Astrocyte of the cerebellum (primary cell): Measurements from ENCODE around the gene ANKHD1.

ENCODE experiments used
- DNase-seq: peaks from one replicate; pipeline ENCODE4 v3.0.0-alpha.2; 2011; ENCODE audit warnings: low read depth
- H3K4me3 ChIP-seq: 2 replicates; pipeline ENCODE4 v1.5.1; 2011; ENCODE audit warnings: mild to moderate bottlenecking, low read depth, low read length, moderate library complexity
- in situ Hi-C: cut with HindIII; loops from 2 replicates; pipeline ENCODE4 v1.10.0; 2017; ENCODE audit warnings: low sequenced_read_pairs
- TF ChIP-seq, protein P1 (sequence below): IDR thresholded peaks from 2 replicates; pipeline ENCODE4 v1.5.1; 2012; ENCODE audit warnings: low read length, low read depth, moderate library complexity, mild to moderate bottlenecking; ENCODE audit errors: missing control alignments

The ANKHD1 gene

DNA sequence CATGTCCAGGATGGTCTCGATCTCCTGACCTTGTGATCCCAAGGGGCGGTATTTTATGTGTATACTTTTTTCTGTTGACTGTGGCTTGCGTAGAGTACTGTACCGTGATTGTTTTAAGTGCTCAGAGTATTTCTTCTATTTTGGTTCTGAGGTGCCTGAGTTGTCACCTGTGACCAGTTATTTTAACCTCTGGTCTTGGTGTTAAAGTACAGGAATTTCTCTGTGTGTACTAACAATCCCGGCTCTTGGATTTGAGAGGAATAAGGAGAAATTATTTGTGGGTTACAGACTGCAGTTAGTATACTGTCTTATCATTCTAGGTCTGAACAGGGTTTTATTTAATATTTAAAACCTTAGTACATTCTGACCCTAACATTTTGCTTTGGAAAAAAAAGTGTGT is 2.0 kb downstream of the ANKHD1 start:
- DNase-seq: no peak
- in situ Hi-C loops: no loop called here
- peak overlapping the region; percentile 98 for H3K4me3 ChIP-seq

DNA sequence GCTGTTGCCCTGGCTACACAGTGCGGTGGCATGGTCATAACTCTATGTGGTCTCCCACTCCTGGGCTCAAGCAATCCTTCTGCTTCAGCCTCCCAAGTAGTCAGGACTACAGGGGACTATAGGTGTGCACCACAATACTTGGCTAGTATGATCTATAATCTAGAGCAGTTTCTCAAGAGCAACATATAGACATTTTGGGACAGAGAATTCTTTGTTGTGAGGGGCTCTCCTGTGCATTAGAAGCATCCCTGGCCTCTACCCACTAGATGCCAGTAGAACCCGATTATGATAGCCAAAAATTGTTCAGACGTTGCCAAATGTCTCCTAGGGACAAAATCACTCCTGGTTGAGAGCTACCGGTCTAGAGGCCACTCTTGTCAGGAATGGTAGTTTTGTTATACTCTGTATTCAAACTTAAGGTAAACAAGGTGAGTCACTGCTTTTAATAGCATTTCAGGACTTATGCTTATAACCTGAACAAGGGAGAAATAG is 7.2 kb downstream of the ANKHD1 start:
- in situ Hi-C loops: no loop called here
- no peak for DNase-seq
- TF ChIP-seq, protein P1, sequence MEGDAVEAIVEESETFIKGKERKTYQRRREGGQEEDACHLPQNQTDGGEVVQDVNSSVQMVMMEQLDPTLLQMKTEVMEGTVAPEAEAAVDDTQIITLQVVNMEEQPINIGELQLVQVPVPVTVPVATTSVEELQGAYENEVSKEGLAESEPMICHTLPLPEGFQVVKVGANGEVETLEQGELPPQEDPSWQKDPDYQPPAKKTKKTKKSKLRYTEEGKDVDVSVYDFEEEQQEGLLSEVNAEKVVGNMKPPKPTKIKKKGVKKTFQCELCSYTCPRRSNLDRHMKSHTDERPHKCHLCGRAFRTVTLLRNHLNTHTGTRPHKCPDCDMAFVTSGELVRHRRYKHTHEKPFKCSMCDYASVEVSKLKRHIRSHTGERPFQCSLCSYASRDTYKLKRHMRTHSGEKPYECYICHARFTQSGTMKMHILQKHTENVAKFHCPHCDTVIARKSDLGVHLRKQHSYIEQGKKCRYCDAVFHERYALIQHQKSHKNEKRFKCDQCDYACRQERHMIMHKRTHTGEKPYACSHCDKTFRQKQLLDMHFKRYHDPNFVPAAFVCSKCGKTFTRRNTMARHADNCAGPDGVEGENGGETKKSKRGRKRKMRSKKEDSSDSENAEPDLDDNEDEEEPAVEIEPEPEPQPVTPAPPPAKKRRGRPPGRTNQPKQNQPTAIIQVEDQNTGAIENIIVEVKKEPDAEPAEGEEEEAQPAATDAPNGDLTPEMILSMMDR: peak; percentile 14
- no peak overlapping the region for H3K4me3 ChIP-seq

More for the DNA sequence above, 2.0 kb downstream of the ANKHD1 start:
- TF ChIP-seq, protein P1: no peak

DNA sequence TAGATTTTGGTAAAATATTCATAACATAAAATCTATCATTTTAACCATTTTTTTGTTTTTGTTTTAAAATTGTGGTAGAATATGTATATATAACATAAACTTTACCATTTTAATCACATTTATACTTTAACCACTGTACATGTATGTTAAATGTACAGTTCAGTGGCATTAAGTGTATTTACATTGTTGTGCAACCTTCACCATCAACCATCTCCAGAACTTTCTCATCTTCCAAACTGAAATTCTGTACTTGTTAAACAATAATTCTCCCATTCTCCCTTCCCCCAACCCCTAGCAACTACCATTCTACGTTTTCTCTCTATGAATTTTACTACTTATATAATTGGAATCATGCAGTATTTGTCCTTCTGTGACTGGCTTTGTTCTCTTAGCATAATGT is 11.6 kb downstream of the ANKHD1 start:
- no peak overlapping the region for H3K4me3 ChIP-seq
- in situ Hi-C loops: no loop called here
- TF ChIP-seq, protein P1: no peak
- DNase-seq: no peak

DNA sequence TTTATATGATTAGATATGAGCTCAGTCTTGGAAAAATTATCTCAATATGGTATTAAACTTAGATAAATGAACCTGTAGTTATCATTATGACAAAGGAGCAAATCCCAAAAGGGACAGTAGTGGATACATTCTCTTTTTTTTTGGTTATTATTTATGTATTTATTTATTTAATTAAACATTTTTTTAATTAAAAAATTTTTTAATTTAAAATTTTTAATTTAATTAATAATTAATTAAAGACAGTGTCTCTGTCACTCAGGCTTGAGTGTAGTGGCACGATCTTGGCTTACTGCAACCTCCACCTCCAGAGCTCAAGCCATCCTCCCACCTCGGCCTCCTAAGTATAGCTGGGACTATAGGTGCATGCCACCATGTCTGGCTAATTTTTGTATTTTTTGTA is 15.6 kb downstream of the ANKHD1 start:
- H3K4me3 ChIP-seq: no peak overlapping the region
- DNase-seq: no peak
- in situ Hi-C loops: no loop called here
- TF ChIP-seq, protein P1: no peak

DNA sequence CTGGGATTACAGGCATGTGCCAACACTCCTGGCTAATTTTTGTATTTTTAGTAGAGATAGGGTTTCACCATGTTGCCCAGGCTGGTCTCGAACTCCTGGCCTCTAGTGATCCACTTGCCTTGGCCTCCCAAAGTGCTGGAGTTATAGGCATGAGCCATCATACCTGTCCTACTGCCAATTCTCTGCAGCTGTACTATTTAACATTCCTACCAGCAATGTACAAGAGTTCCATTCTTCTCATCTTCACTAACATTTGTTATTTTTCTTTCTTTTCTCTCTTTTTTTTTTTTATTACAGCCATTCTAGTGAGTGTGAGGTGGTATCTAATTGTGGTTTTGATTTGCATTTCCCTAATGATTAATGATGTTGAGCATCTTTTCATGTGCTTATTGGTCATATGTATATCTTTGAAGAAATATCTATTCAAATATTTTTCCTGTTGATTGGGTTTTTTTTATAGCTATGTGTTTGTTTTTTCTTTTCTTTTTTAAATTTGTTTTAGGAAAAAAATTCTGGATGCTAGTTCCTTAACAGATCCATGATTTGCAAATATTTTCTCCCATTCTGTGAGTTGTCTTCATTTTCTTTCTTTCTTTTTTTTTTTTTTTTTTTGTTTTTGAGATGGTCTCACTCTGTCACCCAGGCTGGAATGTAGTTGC is 17.4 kb downstream of the ANKHD1 start:
- TF ChIP-seq, protein P1: no peak
- DNase-seq: no peak
- in situ Hi-C loops: no loop called here
- H3K4me3 ChIP-seq: no peak overlapping the region

DNA sequence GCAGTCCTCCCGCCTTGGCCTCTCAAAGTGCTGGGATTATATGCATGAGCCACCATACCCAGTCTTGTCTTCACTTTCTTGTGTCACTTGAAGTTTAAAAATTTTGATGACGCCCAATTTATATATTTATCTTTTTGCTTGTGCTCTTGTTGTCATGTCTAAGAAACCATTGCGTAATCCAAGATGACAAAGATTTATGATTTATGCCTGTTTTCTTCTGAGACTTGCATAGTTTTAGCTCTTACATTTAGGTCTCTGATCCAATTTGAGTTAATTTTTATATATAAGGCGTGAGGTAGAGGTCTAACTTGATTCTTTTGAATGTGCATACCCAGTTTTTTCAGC is 18.6 kb downstream of the ANKHD1 start:
- TF ChIP-seq, protein P1: no peak
- in situ Hi-C loops: no loop called here
- no peak for DNase-seq
- H3K4me3 ChIP-seq: no peak overlapping the region
